Fibroblast of lung (primary cell): Measurements from ENCODE around the gene PHLDB1.

ENCODE experiments used
- EZH2 ChIP-seq: IDR thresholded peaks from 2 replicates; pipeline ENCODE4 v1.5.1; 2012; ENCODE audit warnings: low read length, control low read depth, mild to moderate bottlenecking; ENCODE audit errors: missing control alignments
- TF ChIP-seq, protein P1 (sequence below), 2 donors: IDR thresholded peaks in 1 of 2; conservative IDR thresholded peaks in 1 of 2; 1 replicate in 1 of 2; 2 replicates in 1 of 2; pipeline ENCODE4 v1.5.1; 2011 to 2012; ENCODE audit warnings: low read length in 2 of 2, control low read depth in 1 of 2, inconsistent platforms in 1 of 2, low read depth in 1 of 2, mild to moderate bottlenecking in 1 of 2

DNA sequence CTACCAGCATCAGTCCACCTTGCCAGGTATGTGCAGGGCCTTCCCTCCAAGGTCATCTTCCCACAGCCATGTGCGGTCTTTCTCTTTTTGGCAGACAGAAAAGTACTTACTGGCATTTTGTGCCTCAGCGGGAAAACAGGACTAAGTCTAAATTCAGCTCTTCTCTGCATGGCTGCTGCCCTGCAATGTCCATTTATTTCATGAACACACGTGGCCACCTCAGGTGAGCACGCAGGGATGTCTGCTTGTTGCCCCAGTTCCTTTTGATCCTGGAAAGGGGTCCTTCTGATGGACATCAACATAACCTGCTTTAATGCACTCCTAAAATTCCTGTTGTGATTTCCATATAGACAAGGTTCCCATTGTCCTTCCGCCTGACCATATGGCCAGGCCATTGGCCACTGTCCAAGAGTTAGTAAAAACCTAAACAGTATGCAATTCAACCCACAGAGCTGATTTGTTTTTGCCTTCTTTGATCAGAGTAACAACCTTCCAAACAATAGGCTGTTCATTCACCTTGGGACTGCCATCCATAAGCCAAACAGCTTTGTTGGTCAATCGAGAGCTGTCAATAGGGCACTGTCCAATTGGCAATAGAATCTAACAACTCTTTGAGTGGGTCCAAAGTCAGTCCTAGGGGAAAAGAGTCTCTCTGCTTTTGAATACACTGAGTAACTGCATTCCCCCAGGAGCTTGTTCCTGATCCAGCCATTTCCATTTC is 66.1 kb downstream of the PHLDB1 start:
- TF ChIP-seq EZH2 = no peak
- TF ChIP-seq, protein P1, sequence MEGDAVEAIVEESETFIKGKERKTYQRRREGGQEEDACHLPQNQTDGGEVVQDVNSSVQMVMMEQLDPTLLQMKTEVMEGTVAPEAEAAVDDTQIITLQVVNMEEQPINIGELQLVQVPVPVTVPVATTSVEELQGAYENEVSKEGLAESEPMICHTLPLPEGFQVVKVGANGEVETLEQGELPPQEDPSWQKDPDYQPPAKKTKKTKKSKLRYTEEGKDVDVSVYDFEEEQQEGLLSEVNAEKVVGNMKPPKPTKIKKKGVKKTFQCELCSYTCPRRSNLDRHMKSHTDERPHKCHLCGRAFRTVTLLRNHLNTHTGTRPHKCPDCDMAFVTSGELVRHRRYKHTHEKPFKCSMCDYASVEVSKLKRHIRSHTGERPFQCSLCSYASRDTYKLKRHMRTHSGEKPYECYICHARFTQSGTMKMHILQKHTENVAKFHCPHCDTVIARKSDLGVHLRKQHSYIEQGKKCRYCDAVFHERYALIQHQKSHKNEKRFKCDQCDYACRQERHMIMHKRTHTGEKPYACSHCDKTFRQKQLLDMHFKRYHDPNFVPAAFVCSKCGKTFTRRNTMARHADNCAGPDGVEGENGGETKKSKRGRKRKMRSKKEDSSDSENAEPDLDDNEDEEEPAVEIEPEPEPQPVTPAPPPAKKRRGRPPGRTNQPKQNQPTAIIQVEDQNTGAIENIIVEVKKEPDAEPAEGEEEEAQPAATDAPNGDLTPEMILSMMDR (conservative IDR thresholded peaks at IDR 0.05 in 1 of 2, IDR thresholded peaks at IDR 0.05 in 1 of 2; ENCODE audit: low read depth in 1 of 2, low read length in 2 of 2) = no peak
